CD14-positive monocyte (primary cell): ENCODE results near the gene L3MBTL4. TPM values are rescaled to one million over a fixed set of nuclear protein-coding genes. Genes with fewer than 3 reads are reported as not detected.

Experiments
- DNase-seq, 3 donors: peaks; one replicate each; pipeline ENCODE4 v3.0.0-alpha.2; 2011 to 2022
- H2AFZ ChIP-seq: 2 replicates; pipeline ENCODE4 v1.6.0; 2012; ENCODE audit warnings: mild to moderate bottlenecking, low read depth, low read length, inconsistent platforms; ENCODE audit not compliant: insufficient read depth, poor library complexity, severe bottlenecking
- H3K27ac ChIP-seq, 2 donors: 1 replicate in 1 of 2; 2 replicates in 1 of 2; pipeline ENCODE4 v1.5.1; 2012 to 2013; ENCODE audit warnings: low read length in 2 of 2, control low read depth in 1 of 2, inconsistent platforms in 1 of 2, low read depth in 1 of 2, mild to moderate bottlenecking in 1 of 2
- H3K27me3 ChIP-seq, 2 donors: one replicate each; pipeline versions ENCODE4 v1.6.0 to v1.6.1; 2011 to 2013; ENCODE audit warnings: low read length in 2 of 2; ENCODE audit not compliant: control insufficient read depth in 2 of 2, insufficient read depth in 2 of 2
- H3K36me3 ChIP-seq, 2 donors: replicated peaks in 1 of 2; 1 replicate in 1 of 2; 2 replicates in 1 of 2; pipeline versions ENCODE4 v1.5.1 to v1.6.1; 2012 to 2013; ENCODE audit warnings: low read length in 2 of 2, control low read depth in 1 of 2, inconsistent platforms in 1 of 2, mild to moderate bottlenecking in 1 of 2; ENCODE audit not compliant: insufficient read depth in 2 of 2, control insufficient read depth in 1 of 2
- H3K4me1 ChIP-seq, 2 donors: 1 replicate in 1 of 2; 2 replicates in 1 of 2; pipeline versions ENCODE4 v1.5.1 to v1.6.1; 2012 to 2013; ENCODE audit warnings: low read length in 2 of 2, control low read depth in 1 of 2, inconsistent platforms in 1 of 2, mild to moderate bottlenecking in 1 of 2, moderate library complexity in 1 of 2; ENCODE audit not compliant: insufficient read depth in 2 of 2, control insufficient read depth in 1 of 2
- H3K4me2 ChIP-seq: replicated peaks from 2 replicates; pipeline ENCODE3; 2012; ENCODE audit warnings: low read length, moderate library complexity, mild to moderate bottlenecking; ENCODE audit not compliant: poor library complexity, severe bottlenecking; ENCODE audit errors: extremely low read depth
- H3K4me3 ChIP-seq, 3 experiments: fragments of 200-600 bp in 1 of 3; sonication (generic) in 1 of 3; replicated peaks in 1 of 3; 1 replicate in 2 of 3; 2 replicates in 1 of 3; pipeline ENCODE4 v1.5.1; 2011 to 2013; ENCODE audit warnings: low read length in 3 of 3, mild to moderate bottlenecking in 3 of 3, control low read depth in 2 of 3, low read depth in 2 of 3, inconsistent platforms in 1 of 3, moderate library complexity in 1 of 3
- H3K79me2 ChIP-seq: 2 replicates; pipeline ENCODE4 v1.6.0; 2012; ENCODE audit warnings: mild to moderate bottlenecking, control low read depth, inconsistent platforms, low read length, moderate library complexity; ENCODE audit not compliant: insufficient read depth
- H3K9ac ChIP-seq: 2 replicates; pipeline ENCODE4 v1.6.0; 2017; ENCODE audit warnings: low read length, mild to moderate bottlenecking; ENCODE audit not compliant: insufficient read depth, poor library complexity, severe bottlenecking
- H3K9me3 ChIP-seq, 2 donors: replicated peaks in 1 of 2; 1 replicate in 1 of 2; 2 replicates in 1 of 2; pipeline versions ENCODE4 v1.5.1 to v1.6.1; 2012 to 2013; ENCODE audit warnings: low read length in 2 of 2, control low read depth in 1 of 2; ENCODE audit not compliant: control insufficient read depth in 1 of 2, insufficient read depth in 1 of 2
- H4K20me1 ChIP-seq: 2 replicates; pipeline ENCODE4 v1.6.0; 2012; ENCODE audit warnings: mild to moderate bottlenecking, low read length, control low read depth, moderate library complexity; ENCODE audit not compliant: insufficient read depth
- H3K27ac Mint-ChIP-seq, 7 donors: one replicate each; pipeline ENCODE4 v1.8.0; 2020; ENCODE audit warnings: mild to moderate bottlenecking in 7 of 7, mixed read lengths in 7 of 7, moderate library complexity in 6 of 7, inconsistent platforms in 2 of 7
- H3K27me3 Mint-ChIP-seq, 3 donors: one replicate each; pipeline ENCODE4 v1.8.0; 2021 to 2022; ENCODE audit warnings: low read depth in 3 of 3, mild to moderate bottlenecking in 3 of 3, mixed read lengths in 3 of 3, moderate library complexity in 3 of 3, inconsistent platforms in 1 of 3
- H3K36me3 Mint-ChIP-seq, 2 donors: one replicate each; pipeline ENCODE4 v1.8.0; 2020; ENCODE audit warnings: mixed read lengths in 2 of 2, inconsistent platforms in 1 of 2, mild to moderate bottlenecking in 1 of 2
- H3K4me1 Mint-ChIP-seq: one replicate; pipeline ENCODE4 v1.8.0; 2020; ENCODE audit warnings: mild to moderate bottlenecking, mixed read lengths
- H3K4me3 Mint-ChIP-seq, 2 donors: one replicate each; pipeline ENCODE4 v1.8.0; 2020; ENCODE audit warnings: mild to moderate bottlenecking in 2 of 2, mixed read lengths in 2 of 2, moderate library complexity in 1 of 2
- H3K9me3 Mint-ChIP-seq, 7 donors: one replicate each; pipeline ENCODE4 v1.8.0; 2020 to 2022; ENCODE audit warnings: mixed read lengths in 7 of 7, mild to moderate bottlenecking in 6 of 7, moderate library complexity in 6 of 7, inconsistent platforms in 2 of 7
- CTCF ChIP-seq: fragments of 200-600 bp; IDR thresholded peaks from one replicate; pipeline ENCODE4 v1.8.0; 2022; ENCODE audit warnings: antibody characterized with exemption, mild to moderate bottlenecking
- WGBS: methylation state at CpG from one replicate; pipeline ENCODE4 v1.1.5; 2013; ENCODE audit warnings: missing lambda C conversion rate; ENCODE audit not compliant: insufficient coverage; 5-methylcytosine and 5-hydroxymethylcytosine counted together
- intact Hi-C, 2 donors: fragments of 100-400 bp; cut with micrococcal nuclease; formaldehyde crosslinking; loops; one replicate each; pipeline versions ENCODE4 v1.15.0 to v1.15.1; 2023
- polyA plus RNA-seq, 3 donors: library from polyadenylated mRNA; depleted of rRNA in 1 of 3; unstranded in 2 of 3; stranded (reverse) in 1 of 3; fragments of 300-500 nt in 2 of 3; fragments of >200 nt in 1 of 3; fragmentation: Illumina TruSeq in 2 of 3; gene quantifications; 1 replicate in 2 of 3; 2 replicates in 1 of 3; pipeline ENCODE4 v1.2.3, GENCODE V29; 2012 to 2021

The L3MBTL4 gene
- polyA plus RNA-seq, 3 donors = 0.55 to 1.2 (median 0.72) TPM

GRCh38 chr18:6254456-6254855 is 160.3 kb downstream of the L3MBTL4 start:
- Histone ChIP-seq H3K4me3 (no peak overlapping the region), H3K9me3 (peaks cover 0 to 6% of the 10 kb centered on the region in 2 donors), H3K9ac (no peak overlapping the region), H4K20me1 (no peaks in the 10 kb centered on the region), H3K27me3 (no peaks in the 10 kb centered on the region), H3K4me1 (peaks cover 14 to 22% of the 10 kb centered on the region in 2 donors), H3K4me2 (no peak overlapping the region), H3K79me2 (no peaks in the 10 kb centered on the region), H3K36me3 (no peaks in the 10 kb centered on the region), H3K27ac (no peak overlapping the region), H2AFZ (no peak overlapping the region)
- Mint-ChIP-seq H3K27ac (peak overlapping the region in 1 of 7 donors; percentile 8), H3K27me3 (peaks cover 0 to 4% (median 0%) of the 10 kb centered on the region in 3 donors), H3K9me3 (peaks cover 2 to 12% (median 5%) of the 10 kb centered on the region in 7 donors), H3K4me3 (no peak overlapping the region), H3K36me3 (no peaks in the 10 kb centered on the region), H3K4me1 (peaks cover 25% of the 10 kb centered on the region)
- no peak for DNase-seq
- TF ChIP-seq CTCF = no peak
- intact Hi-C loops = no loop called here

- no peak for TF ChIP-seq CTCF
- no peaks in the 10 kb centered on the region for H3K9me3 Mint-ChIP-seq
- H3K27ac ChIP-seq = no peak overlapping the region
- no peaks in the 10 kb centered on the region for H3K9me3 ChIP-seq
- H4K20me1 ChIP-seq = no peaks in the 10 kb centered on the region
- H2AFZ ChIP-seq = no peak overlapping the region
- no peak for DNase-seq
- no peak overlapping the region for H3K27ac Mint-ChIP-seq
- peaks cover 17% of the 10 kb centered on the region for H3K4me1 Mint-ChIP-seq
- no peak overlapping the region for H3K4me3 ChIP-seq
- intact Hi-C loops = no loop called here
- 100% methylated on average over 2 of the region's 4 CpGs for WGBS
- no peak overlapping the region for H3K4me2 ChIP-seq
- no peaks in the 10 kb centered on the region for H3K79me2 ChIP-seq
- no peaks in the 10 kb centered on the region for H3K36me3 Mint-ChIP-seq
- peaks cover 0 to 1% (median 0%) of the 10 kb centered on the region in 3 donors for H3K27me3 Mint-ChIP-seq
- H3K4me1 ChIP-seq = peaks cover 6 to 11% of the 10 kb centered on the region in 2 donors
- H3K4me3 Mint-ChIP-seq = no peak overlapping the region
- H3K9ac ChIP-seq = no peak overlapping the region
- no peaks in the 10 kb centered on the region for H3K27me3 ChIP-seq
- no peaks in the 10 kb centered on the region for H3K36me3 ChIP-seq
Measured at GRCh38 chr18:6251084-6251483, 163.6 kb downstream of the L3MBTL4 start.
